G401.6 (cell line): ENCODE measurements around the gene COLQ.
"Not testable (repeated sequence)": the region's sequence is repeated elsewhere in the genome, so short reads cannot be mapped to it uniquely, and the experiment has no call there.

ENCODE experiments used
- FAIRE-seq: peaks from 2 replicates; lab custom pipeline; 2012; peaks lifted over from hg19 to GRCh38; lab: Jason Lieb, UNC

Gene COLQ

DNA sequence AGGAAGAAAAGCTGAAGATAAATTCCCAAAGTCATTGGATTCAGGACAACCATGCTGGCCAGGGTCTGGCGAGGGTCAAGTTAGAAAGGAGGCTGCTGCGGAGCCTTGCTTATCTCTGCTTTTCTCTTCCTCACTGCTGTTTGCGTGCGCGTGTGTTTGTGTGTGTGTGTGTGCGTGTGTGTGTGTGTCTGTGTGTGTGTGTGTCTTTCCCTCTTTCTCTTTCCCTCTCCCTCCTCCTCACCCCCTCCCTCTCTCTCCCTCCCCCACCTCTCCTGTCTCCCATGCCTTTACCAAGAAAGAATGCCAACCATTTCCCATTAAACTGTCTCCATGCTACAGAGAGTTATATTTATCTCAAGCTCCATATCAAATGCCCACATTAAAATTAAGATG lies at the start of gene COLQ:
TSS of gene COLQ (minus strand) at position 134 of the 393 bp plus-strand sequence. CDS start at position 53, 81 bp downstream.
- no peak for FAIRE-seq

DNA sequence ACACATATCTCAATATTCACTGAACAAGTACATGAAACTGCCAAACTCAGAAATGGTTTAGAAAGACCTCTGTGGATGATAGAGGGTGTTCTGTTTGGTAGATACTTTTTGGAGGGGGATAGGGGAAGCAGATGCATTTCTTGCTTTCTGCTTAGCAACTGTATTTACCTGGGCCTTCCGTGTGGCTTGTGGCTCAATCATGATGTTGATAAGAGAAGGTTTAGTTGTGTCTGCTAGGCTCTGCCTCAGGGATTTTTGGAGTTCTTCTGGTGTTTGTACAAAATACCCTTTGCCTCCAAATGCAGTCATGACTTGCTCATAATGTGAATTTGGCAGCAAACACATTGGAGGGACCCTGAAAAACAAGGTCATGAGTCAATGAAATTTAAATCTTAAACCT lies 41.7 kb upstream of the COLQ start:
- no peak for FAIRE-seq

DNA sequence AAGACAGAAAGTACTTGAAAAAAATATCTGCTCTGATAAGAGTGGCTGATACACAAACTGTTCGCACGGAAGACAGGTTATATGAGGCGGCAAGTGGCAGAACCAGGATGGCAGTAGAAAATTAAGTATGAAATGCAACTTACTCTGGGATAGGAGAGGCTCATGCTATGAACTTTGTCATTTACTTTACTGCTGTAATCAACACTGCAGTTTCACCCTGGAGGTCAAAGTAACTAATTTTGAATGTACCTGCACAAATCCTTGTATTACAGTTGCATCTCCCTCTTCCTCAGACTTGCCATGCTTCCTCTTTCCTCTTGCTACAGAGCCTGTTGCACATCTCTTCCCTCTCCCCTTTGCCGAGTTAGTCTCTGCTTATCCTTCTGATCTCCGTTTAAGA lies 41.1 kb upstream of the COLQ start:
- no peak for FAIRE-seq

DNA sequence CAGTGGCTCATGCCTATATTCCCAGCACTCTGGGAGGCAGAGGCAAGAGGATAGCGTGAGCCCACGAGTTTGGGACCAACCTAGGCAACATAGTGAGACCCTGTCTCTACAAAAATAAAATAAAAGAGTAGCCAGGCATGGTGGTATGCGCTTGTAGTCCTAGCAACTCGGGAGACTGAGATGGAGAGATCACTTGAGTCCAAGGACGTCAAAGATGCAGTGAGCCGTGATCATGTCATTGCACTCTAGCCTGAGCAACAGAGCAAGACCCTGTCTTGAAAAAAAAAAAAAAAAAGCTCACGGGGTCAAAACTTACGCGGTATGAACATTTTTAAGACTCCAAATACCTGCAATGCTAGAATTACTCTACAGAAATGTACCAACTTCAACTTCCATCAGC lies 37.1 kb upstream of the COLQ start:
- FAIRE-seq: no peak

DNA sequence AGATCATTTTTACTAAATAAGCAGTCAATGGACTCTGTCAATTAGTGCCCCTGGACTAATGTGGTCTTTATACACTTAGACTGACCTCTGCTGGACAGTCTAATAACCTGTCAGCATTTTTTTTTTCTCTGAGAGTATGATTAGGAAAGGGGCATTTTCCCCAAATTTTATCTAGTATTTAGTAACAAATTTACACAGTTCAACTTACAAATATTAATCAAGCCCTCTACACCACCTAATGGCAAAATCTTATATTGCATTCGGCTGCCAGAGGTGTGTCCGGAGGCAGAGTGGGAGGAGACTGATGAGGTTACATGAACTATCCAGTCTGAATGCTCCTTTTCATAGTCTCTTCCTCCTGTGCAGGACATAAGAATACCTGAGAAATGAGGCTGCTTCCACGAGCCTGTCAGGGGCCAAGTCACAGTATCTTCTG lies 36.0 kb upstream of the COLQ start:
- peak; percentile 94 for FAIRE-seq

DNA sequence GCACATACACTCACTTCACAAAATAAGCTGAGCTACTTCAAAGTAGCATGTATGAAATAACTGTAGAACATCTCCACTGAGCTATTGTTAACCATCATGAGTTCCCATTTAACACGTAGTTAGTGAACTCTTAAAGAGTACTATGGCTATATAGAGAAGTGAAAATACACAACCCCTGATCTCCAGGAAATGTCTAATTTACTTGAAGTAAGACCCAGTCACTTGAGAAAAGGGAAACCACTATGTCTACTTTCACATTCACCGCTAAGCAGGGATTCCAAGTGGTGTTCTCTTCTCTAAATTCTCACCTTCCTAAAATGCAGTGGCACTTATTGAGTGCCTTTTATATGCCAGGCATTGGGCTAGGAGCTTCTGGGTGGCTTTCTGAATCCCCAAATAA lies 35.0 kb upstream of the COLQ start:
- FAIRE-seq: no peak

DNA sequence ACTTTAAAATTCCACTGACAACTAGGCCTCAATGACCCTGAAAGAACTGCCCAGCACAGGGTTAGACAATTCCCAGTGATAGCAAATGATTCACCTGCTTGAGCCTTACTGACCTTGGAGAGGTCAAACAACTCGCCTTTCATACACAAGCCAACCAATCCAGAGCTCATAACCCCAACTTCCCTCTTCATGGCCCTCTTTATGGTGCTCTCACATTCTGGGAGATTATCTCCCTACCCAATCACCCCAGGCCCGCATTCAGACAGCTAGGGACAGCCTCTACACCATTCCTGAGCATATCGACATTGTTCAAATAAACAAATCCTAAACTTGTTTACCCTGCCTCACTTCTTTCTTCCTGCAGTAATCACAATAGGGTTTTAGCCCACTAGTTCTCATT lies 32.2 kb upstream of the COLQ start:
- no peak for FAIRE-seq

DNA sequence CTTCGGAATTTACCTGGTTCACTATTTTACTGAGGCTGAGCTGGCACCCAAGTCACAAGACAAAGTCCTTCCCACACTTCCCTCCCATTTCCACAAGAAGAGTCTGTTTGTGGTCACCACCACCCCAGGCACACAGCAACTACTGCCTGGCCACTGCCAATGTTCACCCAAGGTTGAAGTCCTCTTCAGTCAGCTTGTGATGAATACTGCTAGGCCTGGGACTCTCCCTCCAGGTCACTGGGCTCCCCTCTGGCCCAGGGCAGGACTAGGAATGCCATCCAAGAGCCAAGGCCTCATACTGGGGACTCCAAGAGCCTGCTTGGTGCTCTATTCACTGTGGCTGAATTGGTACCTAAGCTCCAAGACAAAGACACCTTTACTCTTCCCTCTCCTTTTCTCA lies 30.4 kb upstream of the COLQ start:
- no peak for FAIRE-seq

DNA sequence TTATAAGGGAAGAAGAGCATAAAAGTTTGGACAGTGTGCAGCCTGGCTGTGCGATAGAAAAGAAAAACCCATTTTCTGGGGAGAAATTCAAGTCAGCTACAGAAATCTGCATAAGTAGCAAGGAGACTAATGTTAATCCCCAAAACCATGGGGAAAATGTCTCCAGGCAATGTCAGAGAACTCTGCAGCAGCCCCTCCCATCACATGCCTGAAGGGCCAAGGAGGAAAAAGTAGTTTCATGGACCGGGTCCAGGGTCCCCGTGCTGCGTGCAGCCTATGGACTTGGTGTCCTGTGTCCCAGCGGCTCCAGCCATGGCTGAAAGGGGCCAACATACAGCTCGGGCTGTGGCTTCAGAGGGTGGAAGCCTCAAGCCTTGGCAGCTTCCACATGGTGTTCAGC lies 28.3 kb upstream of the COLQ start:
- FAIRE-seq: no peak

DNA sequence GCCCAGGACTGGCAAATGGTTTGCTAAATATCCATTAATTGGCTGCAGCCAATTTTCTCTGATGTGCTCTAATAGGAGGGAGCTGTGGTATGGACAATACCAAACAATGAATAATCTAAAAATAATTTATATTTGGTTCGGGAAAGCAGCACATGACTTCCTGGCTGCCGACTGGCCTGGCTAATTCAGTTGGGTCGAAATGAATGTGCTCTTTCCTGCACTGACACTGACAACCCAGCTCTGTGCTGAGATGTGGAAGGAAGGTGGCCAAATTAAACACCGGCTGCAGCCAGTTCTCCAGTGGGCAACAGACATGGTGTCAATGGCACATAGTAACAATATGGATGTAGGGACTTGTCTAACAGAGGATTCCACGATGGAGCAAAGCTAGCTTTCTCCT lies 21.1 kb upstream of the COLQ start:
- FAIRE-seq: no peak

DNA sequence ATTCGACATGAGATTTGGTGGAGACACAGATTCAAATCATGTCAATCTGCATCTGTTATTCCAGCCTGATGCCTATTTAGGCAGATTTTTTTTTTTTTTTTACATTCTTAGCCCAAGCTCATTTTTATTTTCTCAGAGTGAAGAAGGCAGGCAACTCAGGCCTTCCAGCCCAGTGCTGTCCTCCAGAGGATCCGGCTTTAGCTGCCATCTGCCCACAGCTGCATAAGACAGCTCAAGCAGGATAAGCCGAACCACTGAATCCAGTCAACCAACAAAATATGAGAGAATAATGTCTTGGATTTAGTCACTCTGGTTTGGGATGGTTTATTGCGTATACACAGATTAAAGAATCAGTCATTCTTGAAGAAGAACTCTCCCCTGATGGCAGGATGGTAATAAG lies 19.9 kb upstream of the COLQ start:
- no peak for FAIRE-seq

DNA sequence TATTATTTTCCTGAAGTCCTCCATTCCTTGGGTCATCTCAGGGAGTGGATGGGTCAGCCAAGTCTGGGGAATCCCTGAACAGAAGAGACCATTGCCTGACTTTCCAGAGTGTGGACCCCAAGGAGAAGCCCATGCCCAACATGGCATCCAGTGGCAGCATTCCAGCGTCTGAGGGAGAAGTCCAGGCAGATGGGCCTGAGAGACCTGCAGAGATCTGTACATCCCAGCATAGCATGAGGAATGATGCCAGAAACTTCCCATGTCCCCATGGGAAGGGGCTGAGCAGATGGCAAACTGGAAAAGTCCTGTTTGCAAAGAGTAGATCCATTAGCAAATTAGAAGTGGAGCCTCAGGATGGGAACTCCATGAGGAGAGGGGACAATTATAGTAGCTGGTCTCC lies 17.6 kb upstream of the COLQ start:
- no peak for FAIRE-seq

DNA sequence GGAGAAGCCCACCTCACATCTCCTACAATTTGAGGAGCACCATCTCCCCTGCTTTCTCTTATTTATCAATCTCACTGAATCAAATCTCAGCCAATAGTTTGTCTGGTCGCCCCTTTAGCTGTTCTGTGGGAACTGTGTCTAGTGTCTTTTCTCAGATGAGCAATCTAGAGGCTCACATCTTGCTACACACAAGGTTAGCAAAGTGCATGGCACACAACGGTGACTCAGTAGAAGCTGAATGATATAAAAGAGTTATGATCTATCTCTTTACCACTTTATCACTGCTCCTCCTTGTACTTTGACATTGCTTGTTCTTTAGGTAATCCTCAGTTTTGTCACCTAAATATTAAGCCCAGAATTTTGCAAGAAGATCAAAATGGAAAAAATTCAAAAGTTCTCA lies 16.8 kb upstream of the COLQ start:
- no peak for FAIRE-seq

DNA sequence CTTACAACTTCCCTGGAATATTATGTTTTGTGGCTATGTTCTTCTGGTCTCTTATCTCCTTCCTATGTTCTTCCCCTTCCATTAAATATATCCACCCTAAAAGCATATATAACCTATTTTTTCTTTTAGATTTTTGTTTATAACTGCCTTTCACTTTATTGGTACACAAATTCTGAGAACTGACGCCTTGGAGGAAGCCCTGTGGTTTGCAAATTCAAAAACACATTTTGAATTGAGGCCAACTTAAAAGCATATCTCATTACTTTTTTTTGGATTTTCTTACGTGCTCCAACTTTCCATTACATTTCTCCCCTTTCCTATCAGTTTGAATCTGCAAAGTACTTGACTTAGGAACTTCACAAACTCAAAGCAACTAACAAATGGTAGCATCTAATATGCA lies 15.3 kb upstream of the COLQ start:
- no peak for FAIRE-seq

DNA sequence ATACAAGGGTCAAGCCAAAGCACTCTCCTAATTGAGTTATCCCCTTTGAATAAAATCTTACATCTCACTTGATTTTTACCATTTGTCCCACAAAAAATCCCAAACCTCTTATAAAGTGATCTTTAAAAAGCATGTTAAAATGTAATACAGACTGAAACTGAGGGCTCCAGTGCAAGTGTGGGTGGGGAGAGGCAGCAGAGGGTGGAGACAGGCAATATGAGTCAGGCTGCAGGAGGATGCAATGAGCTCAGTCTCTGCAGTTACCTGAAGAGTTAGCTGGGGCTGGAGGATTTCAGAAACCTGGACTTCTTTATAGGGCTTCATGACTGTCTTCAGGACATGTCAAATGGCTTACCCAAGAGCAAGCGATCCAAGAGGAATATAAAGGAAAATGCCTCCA lies 14.2 kb upstream of the COLQ start:
- FAIRE-seq: no peak

DNA sequence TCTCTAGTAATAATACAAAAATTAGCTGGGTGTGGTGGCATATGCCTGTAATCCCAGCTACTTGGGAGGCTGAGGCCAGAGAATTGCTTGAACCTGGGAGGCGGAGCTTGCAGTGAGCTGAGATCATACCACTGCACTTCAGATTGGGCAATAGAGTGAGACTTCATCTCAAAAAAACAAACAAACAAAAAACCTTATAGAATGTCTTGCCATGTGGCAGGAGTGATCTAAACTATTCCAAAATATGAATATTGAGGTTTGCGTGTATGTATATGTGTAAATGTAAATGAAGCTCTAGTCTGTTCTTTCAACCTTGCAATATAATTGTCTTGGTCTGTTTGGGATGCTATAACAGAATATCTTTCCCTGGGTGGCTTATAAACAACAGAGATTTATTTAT lies 11.1 kb upstream of the COLQ start:
- FAIRE-seq: not testable (repeated sequence)

DNA sequence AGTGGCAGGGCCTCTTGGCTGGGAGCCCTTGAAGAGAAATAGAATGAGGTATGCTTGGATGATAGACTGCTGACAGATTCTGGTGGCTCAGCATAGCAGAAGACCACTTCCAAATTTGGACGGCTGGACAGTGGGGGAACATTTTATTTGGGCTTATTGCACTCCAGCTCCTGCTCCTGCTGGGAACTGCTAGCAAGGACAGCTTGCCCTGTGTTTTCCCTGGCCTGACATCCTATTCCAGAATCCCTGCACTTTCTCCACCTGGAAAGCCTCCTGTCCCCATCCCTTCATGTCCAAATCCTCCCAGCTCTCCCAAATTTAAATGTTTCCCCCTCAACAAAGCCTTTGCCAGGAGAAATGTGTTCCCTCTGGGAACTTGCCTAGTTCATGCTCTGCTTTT lies 9.8 kb upstream of the COLQ start:
- no peak for FAIRE-seq

DNA sequence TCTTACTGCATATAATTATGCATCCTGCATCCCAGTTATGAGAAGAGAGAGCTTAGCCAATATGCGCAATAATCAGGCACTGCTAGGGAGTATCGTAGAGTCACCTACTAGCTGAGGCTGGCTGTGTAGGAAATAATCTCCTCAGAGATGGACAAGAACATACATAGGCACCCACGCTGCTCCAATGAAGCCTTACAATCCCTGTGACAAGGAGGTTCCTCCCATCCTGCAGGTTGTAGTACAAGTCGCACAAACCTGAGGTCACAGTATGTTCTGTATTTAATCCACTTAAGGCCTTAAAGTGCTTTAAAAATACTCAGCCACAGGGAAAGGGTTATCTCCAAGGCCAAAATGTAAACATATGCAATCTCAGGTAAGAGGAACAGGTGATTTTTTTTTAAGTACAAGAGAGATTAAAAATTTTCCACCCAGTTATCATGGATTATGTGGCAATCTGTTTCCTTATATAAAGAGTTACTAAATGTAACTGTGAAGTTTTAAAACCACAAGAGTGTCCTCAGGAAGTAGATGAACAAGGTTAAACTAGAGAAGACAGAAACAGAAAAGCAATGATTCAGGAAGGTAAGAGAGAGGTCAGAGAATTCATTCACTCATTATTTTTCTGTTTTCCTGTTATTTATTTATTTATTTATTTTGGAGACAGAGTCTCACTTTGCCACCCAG lies 7.5 kb upstream of the COLQ start:
- no peak for FAIRE-seq

DNA sequence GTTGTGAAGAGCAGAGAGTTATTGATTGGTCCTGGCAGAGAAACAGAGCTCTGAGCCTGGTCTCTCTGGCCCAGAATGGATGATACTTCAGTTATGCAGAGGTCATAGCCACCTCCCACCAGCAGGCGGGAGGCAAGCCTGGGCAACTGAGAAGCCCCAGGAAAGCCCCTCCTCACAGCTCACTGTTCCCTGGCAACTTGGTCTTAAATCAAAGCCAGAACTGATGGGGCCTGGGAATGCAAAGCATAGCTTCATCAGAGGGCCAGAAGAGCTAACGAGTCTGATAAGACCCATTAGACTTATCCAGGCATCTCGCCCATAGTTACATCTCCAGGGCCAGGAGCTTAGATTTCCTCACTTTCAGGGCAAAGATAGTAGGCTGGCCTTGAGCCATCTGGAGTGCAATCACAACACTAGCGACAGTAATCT lies 5.5 kb upstream of the COLQ start:
- FAIRE-seq: no peak

DNA sequence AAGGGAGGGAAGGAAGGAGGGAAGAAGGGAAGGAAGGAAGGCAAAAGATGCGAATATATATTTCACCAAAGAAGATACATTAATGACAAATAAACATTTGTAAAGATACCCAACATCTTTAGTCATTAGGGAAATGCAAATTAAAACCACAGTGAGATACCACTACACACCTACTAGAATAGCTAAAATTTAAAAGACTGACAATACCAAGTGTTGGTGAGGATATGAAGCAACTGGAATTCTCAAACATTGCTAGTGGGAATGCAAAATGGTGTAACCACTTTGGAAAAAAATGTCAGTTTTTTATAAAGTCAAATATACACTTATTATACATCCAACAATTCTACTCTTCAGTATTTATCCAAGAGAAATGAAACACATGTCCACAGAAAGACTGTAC lies 4.3 kb upstream of the COLQ start:
- FAIRE-seq: no peak

DNA sequence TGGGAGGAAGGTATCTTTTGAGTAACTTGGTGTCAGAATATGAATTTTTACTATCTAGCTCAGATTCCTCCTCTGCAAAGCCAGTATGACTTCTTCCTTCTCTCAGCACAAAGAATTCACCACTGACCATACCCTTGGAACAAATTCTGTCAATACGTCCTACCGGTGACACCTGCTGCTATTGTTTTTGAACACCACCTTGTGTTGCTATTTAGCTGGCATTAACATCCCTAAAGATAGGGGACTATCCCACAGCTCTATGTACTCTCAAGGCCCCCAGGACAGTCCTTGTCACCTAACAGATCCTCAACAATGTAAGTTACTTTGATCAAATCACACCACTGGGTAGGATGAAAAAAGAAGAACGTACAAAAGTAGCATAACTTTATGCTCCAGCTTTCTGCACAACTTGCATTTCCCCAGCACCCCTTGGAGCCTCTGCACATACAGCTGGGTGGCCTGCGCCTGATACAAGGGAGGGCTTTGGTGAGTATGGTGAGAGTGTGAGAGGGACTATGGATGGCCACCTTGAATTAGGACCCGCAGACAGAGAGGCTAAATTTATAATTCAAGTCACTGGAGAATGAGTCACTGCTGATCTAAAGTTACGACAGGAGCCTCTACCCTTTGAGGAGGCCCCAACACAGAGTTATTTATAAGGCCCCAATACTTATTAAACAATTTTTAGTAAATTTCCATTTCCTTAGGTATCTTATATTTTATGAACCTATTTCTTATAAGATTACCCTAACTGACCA lies 2.3 kb upstream of the COLQ start:
- no peak for FAIRE-seq

DNA sequence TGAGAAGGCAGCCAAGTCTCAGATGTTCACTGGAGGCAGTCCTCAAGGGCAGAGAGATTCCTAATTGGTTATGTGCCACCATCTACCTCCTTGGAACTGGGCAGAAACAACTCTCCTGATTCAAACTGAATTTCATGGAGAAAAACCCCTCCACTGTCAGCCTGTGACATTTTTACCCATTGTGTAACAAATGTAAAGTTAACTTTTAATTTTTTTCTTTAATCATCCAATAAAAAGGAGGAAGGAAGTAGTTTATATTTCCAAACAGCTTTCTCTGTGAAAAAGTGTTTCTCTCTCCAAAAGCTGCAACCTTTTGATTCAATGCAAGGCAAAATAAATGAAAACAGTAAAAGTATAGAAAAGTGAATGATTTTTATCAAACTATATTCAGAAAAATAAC lies 510 bp upstream of the COLQ start:
- FAIRE-seq: no peak

DNA sequence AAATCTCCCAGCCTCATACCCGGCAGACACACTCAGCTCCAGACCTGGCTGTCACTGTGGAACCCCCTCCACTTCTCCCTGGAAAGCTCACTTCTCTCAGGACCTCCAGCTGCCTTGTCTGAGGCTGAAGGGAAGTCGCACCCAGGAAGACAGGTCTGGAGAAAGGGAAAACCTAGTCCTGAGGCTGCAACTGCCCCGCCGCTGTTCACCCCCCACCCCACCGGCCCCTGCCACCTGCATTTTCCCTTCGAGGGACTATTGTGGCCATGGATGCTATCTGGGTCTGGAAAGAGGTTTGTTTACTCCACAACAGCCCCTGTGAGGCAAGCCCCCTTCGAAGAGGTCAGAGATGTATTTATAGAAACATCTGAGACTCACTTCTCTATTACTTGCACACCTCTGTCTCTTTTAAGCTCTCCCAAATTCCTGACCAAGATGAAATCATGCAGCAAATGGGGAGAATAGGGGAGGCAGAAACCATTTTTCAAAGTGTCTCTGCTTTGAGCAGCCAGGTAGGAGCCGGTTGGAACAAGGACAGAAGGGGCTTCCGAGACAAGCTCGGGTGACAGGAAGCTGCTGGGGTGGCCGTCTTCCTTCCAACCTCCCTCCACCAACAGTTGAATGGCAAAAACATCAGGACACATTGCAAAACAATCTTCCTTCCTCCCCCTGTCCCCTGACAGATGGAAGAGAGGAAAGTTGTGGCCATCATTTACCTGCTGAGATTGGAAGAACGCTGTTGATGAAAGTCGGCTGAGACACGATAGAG lies 518 bp downstream of the COLQ start:
- no peak for FAIRE-seq
